ENCODE data around the gene CMAS.

DNA sequence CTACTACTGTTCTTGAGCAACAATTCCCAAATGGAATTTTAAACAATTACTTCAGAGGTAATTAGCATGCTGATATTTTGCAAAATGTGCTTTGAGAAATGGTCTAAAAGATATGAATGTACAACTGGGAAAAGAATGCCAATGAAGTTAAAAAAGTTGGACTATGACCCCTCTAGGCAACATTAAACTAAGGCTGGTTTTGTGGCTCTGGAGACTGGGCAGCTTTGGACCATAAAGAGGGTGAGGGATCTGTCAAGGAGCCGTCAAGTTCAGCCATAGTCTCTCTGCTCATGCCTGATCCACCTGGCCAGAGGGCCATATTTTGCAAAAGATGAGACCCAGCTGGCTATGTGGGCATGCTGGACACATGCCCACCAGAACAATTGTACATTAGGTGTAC lies 38.8 kb downstream of the CMAS start:
- TF ChIP-seq EZH2phosphoT487 (IDR thresholded peaks at IDR 0.05; ENCODE audit: low read length), result no peak
- no peak for TF ChIP-seq EZH2 (optimal IDR thresholded peaks at IDR 0.05; ENCODE audit: low read depth, low read length)
- TF ChIP-seq, protein P1, sequence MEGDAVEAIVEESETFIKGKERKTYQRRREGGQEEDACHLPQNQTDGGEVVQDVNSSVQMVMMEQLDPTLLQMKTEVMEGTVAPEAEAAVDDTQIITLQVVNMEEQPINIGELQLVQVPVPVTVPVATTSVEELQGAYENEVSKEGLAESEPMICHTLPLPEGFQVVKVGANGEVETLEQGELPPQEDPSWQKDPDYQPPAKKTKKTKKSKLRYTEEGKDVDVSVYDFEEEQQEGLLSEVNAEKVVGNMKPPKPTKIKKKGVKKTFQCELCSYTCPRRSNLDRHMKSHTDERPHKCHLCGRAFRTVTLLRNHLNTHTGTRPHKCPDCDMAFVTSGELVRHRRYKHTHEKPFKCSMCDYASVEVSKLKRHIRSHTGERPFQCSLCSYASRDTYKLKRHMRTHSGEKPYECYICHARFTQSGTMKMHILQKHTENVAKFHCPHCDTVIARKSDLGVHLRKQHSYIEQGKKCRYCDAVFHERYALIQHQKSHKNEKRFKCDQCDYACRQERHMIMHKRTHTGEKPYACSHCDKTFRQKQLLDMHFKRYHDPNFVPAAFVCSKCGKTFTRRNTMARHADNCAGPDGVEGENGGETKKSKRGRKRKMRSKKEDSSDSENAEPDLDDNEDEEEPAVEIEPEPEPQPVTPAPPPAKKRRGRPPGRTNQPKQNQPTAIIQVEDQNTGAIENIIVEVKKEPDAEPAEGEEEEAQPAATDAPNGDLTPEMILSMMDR (IDR thresholded peaks at IDR 0.05; ENCODE audit: low read length), result no peak
